H1 (cell line): ENCODE results near the gene PKD2. TPM values are rescaled to one million over a fixed set of nuclear protein-coding genes. Genes with fewer than 3 reads are reported as not detected.

ENCODE experiments used
- CTCF ChIA-PET: fragments of 300-600 bp; sonication (Branson Sonifier 250); formaldehyde crosslinking; loops from one replicate; lab custom pipeline; 2021; ENCODE audit not compliant: partially characterized antibody; lab: Charles Lee
- POLR2A ChIA-PET: fragments of 300-600 bp; sonication (Branson Sonifier 250); formaldehyde crosslinking; loops from one replicate; lab custom pipeline; 2021; ENCODE audit warnings: inconsistent platforms; ENCODE audit not compliant: partially characterized antibody; lab: Charles Lee
- DNase-seq, 2 experiments: peaks; one replicate each; pipeline versions ENCODE4 v3.0.0 to v3.0.0-alpha.2; 2010 to 2022; ENCODE audit warnings: low spot score in 2 of 2, low read depth in 1 of 2, mixed read lengths in 1 of 2
- FAIRE-seq: peaks from 2 replicates; lab custom pipeline; 2011; peaks lifted over from hg19 to GRCh38; lab: Jason Lieb, UNC
- H2AFZ ChIP-seq: 2 replicates; pipeline ENCODE4 v1.8.1; 2012; ENCODE audit warnings: low read length, inconsistent platforms
- H2AK5ac ChIP-seq: 2 replicates; pipeline ENCODE4 v1.6.1; 2013; ENCODE audit warnings: low read depth, low read length
- H2BK120ac ChIP-seq: replicated peaks from 2 replicates; pipeline ENCODE3; 2013; ENCODE audit warnings: low read depth, low read length, inconsistent platforms
- H2BK12ac ChIP-seq: 2 replicates; pipeline ENCODE4 v1.6.1; 2013; ENCODE audit warnings: low read depth, low read length
- H2BK15ac ChIP-seq: 2 replicates; pipeline ENCODE4 v1.6.1; 2013; ENCODE audit warnings: low read length
- H2BK20ac ChIP-seq: 2 replicates; pipeline ENCODE4 v1.6.1; 2013; ENCODE audit warnings: low read length
- H2BK5ac ChIP-seq: 2 replicates; pipeline ENCODE4 v1.6.1; 2013; ENCODE audit warnings: low read depth, low read length
- H3K14ac ChIP-seq: 2 replicates; pipeline ENCODE4 v1.6.1; 2013; ENCODE audit warnings: inconsistent platforms; ENCODE audit not compliant: insufficient read length
- H3K18ac ChIP-seq: 2 replicates; pipeline ENCODE4 v1.6.1; 2013; ENCODE audit warnings: low read length; ENCODE audit errors: extremely low read depth
- H3K23ac ChIP-seq: 2 replicates; pipeline ENCODE4 v1.6.1; 2013; ENCODE audit warnings: inconsistent platforms; ENCODE audit not compliant: insufficient read length
- H3K23me2 ChIP-seq: 2 replicates; pipeline ENCODE4 v1.6.1; 2013; ENCODE audit warnings: low read depth, low read length
- H3K27ac ChIP-seq: 2 replicates; pipeline ENCODE4 v1.6.1; 2011; ENCODE audit warnings: low read depth, low read length, inconsistent platforms
- H3K27me3 ChIP-seq, 4 experiments: replicated peaks in 1 of 4; 1 replicate in 1 of 4; 2 replicates in 3 of 4; pipeline versions ENCODE4 v1.6.1 to v1.8.1; 2011 to 2013; ENCODE audit warnings: low read length in 3 of 4, mild to moderate bottlenecking in 3 of 4, inconsistent platforms in 2 of 4, mixed read lengths in 2 of 4, moderate library complexity in 1 of 4; ENCODE audit not compliant: control insufficient read depth in 3 of 4, insufficient read depth in 3 of 4; ENCODE audit errors: extremely low read depth in 1 of 4
- H3K36me3 ChIP-seq, 4 experiments: 2 replicates each; pipeline versions ENCODE4 v1.6.1 to v1.8.1; 2011 to 2013; ENCODE audit warnings: mild to moderate bottlenecking in 4 of 4, low read length in 3 of 4, moderate library complexity in 2 of 4, control low read depth in 1 of 4, inconsistent platforms in 1 of 4; ENCODE audit not compliant: insufficient read depth in 4 of 4, control insufficient read depth in 2 of 4
- H3K4ac ChIP-seq: replicated peaks from 2 replicates; pipeline ENCODE3; 2013; ENCODE audit warnings: low read length, low read depth, mixed read lengths, inconsistent platforms; ENCODE audit not compliant: insufficient read length
- H3K4me1 ChIP-seq, 4 experiments: replicated peaks in 1 of 4; 1 replicate in 1 of 4; 2 replicates in 3 of 4; pipeline versions ENCODE4 v1.6.1 to v1.8.1; 2011 to 2013; ENCODE audit warnings: low read length in 3 of 4, inconsistent platforms in 2 of 4, mixed read lengths in 1 of 4; ENCODE audit not compliant: insufficient read depth in 4 of 4, control insufficient read depth in 3 of 4
- H3K4me2 ChIP-seq, 2 experiments: 2 replicates each; pipeline versions ENCODE4 v1.6.1 to v1.8.1; 2011 to 2013; ENCODE audit warnings: low read depth in 2 of 2, low read length in 2 of 2, control low read depth in 1 of 2, inconsistent platforms in 1 of 2, mild to moderate bottlenecking in 1 of 2; ENCODE audit not compliant: insufficient read depth in 1 of 2
- H3K4me3 ChIP-seq, 4 experiments: fragments of 200-600, 300-600 bp in 1 of 4; sonication (generic), shearing (Covaris generic), sonication (Bioruptor Twin) in 1 of 4; 2 replicates each; pipeline versions ENCODE4 v1.5.1 to v1.8.1; 2011 to 2016; ENCODE audit warnings: low read length in 4 of 4, low read depth in 3 of 4, control low read depth in 2 of 4, inconsistent platforms in 2 of 4, mild to moderate bottlenecking in 2 of 4, mixed read lengths in 1 of 4, moderate library complexity in 1 of 4; ENCODE audit not compliant: insufficient read depth in 2 of 4; ENCODE audit errors: extremely low read depth in 1 of 4
- H3K56ac ChIP-seq: replicated peaks from 2 replicates; pipeline ENCODE3; 2013; ENCODE audit warnings: low read depth, mild to moderate bottlenecking, mixed read lengths, low read length, inconsistent platforms; ENCODE audit not compliant: insufficient read length
- H3K79me1 ChIP-seq: 2 replicates; pipeline ENCODE4 v1.6.1; 2013; ENCODE audit warnings: low read depth, low read length, control low read depth
- H3K79me2 ChIP-seq, 2 experiments: 2 replicates each; pipeline versions ENCODE4 v1.6.1 to v1.8.1; 2012 to 2013; ENCODE audit warnings: low read length in 2 of 2, mild to moderate bottlenecking in 2 of 2, inconsistent platforms in 1 of 2; ENCODE audit not compliant: insufficient read depth in 2 of 2, control insufficient read depth in 1 of 2
- H3K9ac ChIP-seq, 4 experiments: replicated peaks in 1 of 4; 1 replicate in 1 of 4; 2 replicates in 3 of 4; pipeline versions ENCODE4 v1.6.1 to v1.8.1; 2011 to 2013; ENCODE audit warnings: low read depth in 3 of 4, low read length in 3 of 4, control low read depth in 2 of 4, mild to moderate bottlenecking in 2 of 4, moderate library complexity in 2 of 4, inconsistent platforms in 1 of 4; ENCODE audit errors: extremely low read depth in 1 of 4
- H3K9me3 ChIP-seq, 2 experiments: 2 replicates each; pipeline versions ENCODE4 v1.6.1 to v1.8.1; 2012 to 2013; ENCODE audit warnings: mild to moderate bottlenecking in 2 of 2, moderate library complexity in 2 of 2, control low read depth in 1 of 2, inconsistent platforms in 1 of 2, low read depth in 1 of 2, low read length in 1 of 2, mixed read lengths in 1 of 2; ENCODE audit not compliant: insufficient read depth in 2 of 2
- H4K20me1 ChIP-seq, 2 experiments: replicated peaks in 1 of 2; 2 replicates each; pipeline versions ENCODE3 to v1.8.1; 2011 to 2013; ENCODE audit warnings: inconsistent platforms in 2 of 2, low read length in 2 of 2, mild to moderate bottlenecking in 1 of 2; ENCODE audit not compliant: insufficient read depth in 2 of 2, control insufficient read depth in 1 of 2
- H4K5ac ChIP-seq: 2 replicates; pipeline ENCODE4 v1.6.1; 2013; ENCODE audit warnings: low read length, low read depth, mixed read lengths, inconsistent platforms; ENCODE audit not compliant: insufficient read length
- H4K8ac ChIP-seq: 2 replicates; pipeline ENCODE4 v1.8.0; 2013; ENCODE audit warnings: mild to moderate bottlenecking, moderate library complexity, low read length, inconsistent platforms; ENCODE audit not compliant: insufficient read depth; ENCODE audit errors: extremely low read depth
- H4K91ac ChIP-seq: replicated peaks from 2 replicates; pipeline ENCODE3; 2013; ENCODE audit warnings: low read length, mixed read lengths, inconsistent platforms; ENCODE audit not compliant: insufficient read length
- WGBS, 2 experiments: shearing (Covaris generic) in 1 of 2; methylation state at CpG; one replicate each; pipeline versions ENCODE4 v1.1.6 to v1.1.7; 2013 to 2015; ENCODE audit warnings: low lambda C conversion rate in 2 of 2, mixed read lengths in 2 of 2, inconsistent platforms in 1 of 2, low coverage in 1 of 2, missing lambda C conversion rate in 1 of 2; ENCODE audit not compliant: insufficient replicate concordance in 2 of 2, insufficient coverage in 1 of 2, insufficient read length in 1 of 2; ENCODE audit errors: extremely low coverage in 1 of 2, missing lambda C conversion rate in 1 of 2; 5-methylcytosine and 5-hydroxymethylcytosine counted together
- polyA plus RNA-seq, 7 experiments: library from polyadenylated mRNA; depleted of rRNA in 3 of 7; stranded (reverse) in 5 of 7; unstranded in 2 of 7; fragments of >200 nt in 5 of 7; fragments of 200-250 nt in 2 of 7; gene quantifications; 1 replicate in 5 of 7; 2 replicates in 1 of 7; 4 replicates in 1 of 7; pipeline versions ENCODE4 v1.2.1 to v1.2.3, GENCODE V29; 2011 to 2013; ENCODE audit warnings: missing spikeins in 2 of 7, mixed read lengths in 2 of 7
- total RNA-seq: library from RNA; stranded (reverse); fragmentation: NEBNext Ultra II Directional; extraction: Animal tissue kit (Norgen Biotek cat#: 25700); gene quantifications from 2 replicates; pipeline ENCODE4 v1.2.1, GENCODE V29; 2021

PKD2 gene
- total and polyA plus RNA-seq, 2 of the 8 experiments (the other 6 are each of a cell fraction or from before 2014, with no cell fraction given): 16.0 to 32.0 TPM

GRCh38 chr4:88014386-88014905 lies 7.0 kb downstream of the PKD2 start:
- Histone ChIP-seq H2AK5ac (no peak overlapping the region), H3K27ac (no peak overlapping the region), H2BK120ac (no peak overlapping the region), H3K4me1 (peaks cover 0 to 5% (median 3%) of the 10 kb centered on the region in 4 experiments; a peak in 4 of 7 replicates), H4K8ac (no peak overlapping the region), H3K23me2 (no peaks in the 10 kb centered on the region), H3K79me1 (peaks cover 10% of the 10 kb centered on the region), H3K4me3 (no peak overlapping the region), H3K36me3 (peaks cover 0 to under 1% (median 0%) of the 10 kb centered on the region in 4 experiments; a peak in 1 of 8 replicates), H3K79me2 (peaks cover 0 to 96% of the 10 kb centered on the region in 2 experiments; a peak in 3 of 4 replicates), H3K4me2 (no peak overlapping the region), H3K27me3 (no peaks in the 10 kb centered on the region), H3K4ac (no peak overlapping the region), H2BK15ac (no peak overlapping the region), H4K91ac (no peak overlapping the region), H4K5ac (no peak overlapping the region), H2BK5ac (no peak overlapping the region), H3K18ac (no peak overlapping the region), H3K9me3 (no peaks in the 10 kb centered on the region), H2BK12ac (no peak overlapping the region), H3K14ac (no peak overlapping the region), H3K9ac (no peak overlapping the region), H2AFZ (no peak overlapping the region), H2BK20ac (no peak overlapping the region), H3K23ac (no peak overlapping the region), H3K56ac (no peak overlapping the region), H4K20me1 (peaks cover 7 to 18% of the 10 kb centered on the region in 2 experiments)
- ChIA-PET POLR2A (interaction anchor here (1.8 kb wide), 1 partner anchor 9 kb away, joined by 3 read pairs; no protein-coding TSS in a partner anchor), CTCF (interaction anchor here (0.6 to 1.9 kb wide), 6 partner anchors 15 to 538 kb away, joined by 3 to 6 read pairs (median 3); no protein-coding TSS in a partner anchor)
- DNase-seq (no peak), FAIRE-seq (no peak)
- WGBS, 2 experiments: 94% methylated on average over 3 of the region's 3 CpGs; no CpG with 5 or more reads in 1 of the 2 experiments
